Transverse colon (tissue), 4 donors: ENCODE measurements around the gene TCFL5. TPM values are rescaled to one million over a fixed set of nuclear protein-coding genes. Genes with fewer than 3 reads are reported as not detected.

ENCODE experiments used
- DNase-seq: peaks from one replicate; pipeline ENCODE4 v3.0.0-alpha.2; 2019
- H3K27ac ChIP-seq, 4 donors: fragments of 200-600 bp; sonication (generic); 2 replicates each; pipeline ENCODE4 v1.5.1; 2016 to 2018; ENCODE audit warnings: inconsistent platforms in 4 of 4
- H3K27me3 ChIP-seq: fragments of 200-600 bp; sonication (generic); 2 replicates; pipeline ENCODE4 v1.5.1; 2017; ENCODE audit warnings: inconsistent platforms
- H3K36me3 ChIP-seq, 4 donors: fragments of 200-600 bp; sonication (generic); 2 replicates each; pipeline ENCODE4 v1.5.1; 2017 to 2019; ENCODE audit warnings: inconsistent platforms in 4 of 4
- H3K4me1 ChIP-seq, 4 donors: fragments of 200-600 bp; sonication (generic); 2 replicates each; pipeline ENCODE4 v1.5.1; 2017 to 2020; ENCODE audit warnings: inconsistent platforms in 4 of 4
- H3K4me3 ChIP-seq, 4 donors: fragments of 200-600 bp; sonication (generic); 1 replicate in 1 of 4; 2 replicates in 3 of 4; pipeline versions ENCODE4 v1.5.1 to v1.6.1; 2017 to 2019; ENCODE audit warnings: inconsistent platforms in 4 of 4
- H3K9me3 ChIP-seq, 2 donors: fragments of 200-600 bp; sonication (generic); 2 replicates each; pipeline ENCODE4 v1.5.1; 2017 to 2019; ENCODE audit warnings: inconsistent platforms in 2 of 2
- EP300 ChIP-seq: sonication (generic); formaldehyde crosslinking; IDR thresholded peaks from one replicate; pipeline ENCODE4 v1.6.1; 2017; ENCODE audit warnings: antibody characterized with exemption, low read depth
- POLR2A ChIP-seq: fragments of 450-650 bp; IDR thresholded peaks from one replicate; pipeline ENCODE4 v1.6.1; 2016; ENCODE audit warnings: antibody characterized with exemption, mild to moderate bottlenecking, moderate library complexity
- POLR2AphosphoS5 ChIP-seq, 3 donors: sonication (generic); formaldehyde crosslinking; IDR thresholded peaks; one replicate each; pipeline ENCODE4 v1.6.1; 2016; ENCODE audit warnings: antibody characterized with exemption in 3 of 3
- WGBS, 2 donors: methylation state at CpG; one replicate each; pipeline ENCODE4 v1.1.5; 2018; ENCODE audit warnings: low coverage in 1 of 2; 5-methylcytosine and 5-hydroxymethylcytosine counted together
- in situ Hi-C, 4 donors: fragments of 200-750 bp; cut with MboI; loops; one replicate each; pipeline versions ENCODE4 v1.15.0 to v1.15.1; 2017; ENCODE audit warnings: low sequenced_read_pairs in 3 of 4, low pct_ligation_motif_present in 1 of 4, low pct_unique_long_range_greater_than_20kb in 1 of 4
- intact Hi-C: fragments of 100-400 bp; cut with DNase I; formaldehyde crosslinking; loops from one replicate; pipeline ENCODE4 v1.15.1; 2023; ENCODE audit warnings: low total_unique reads
- total RNA-seq, 4 donors: library from RNA; depleted of rRNA; stranded (reverse); fragments of >200 nt; gene quantifications; one replicate each; pipeline ENCODE4 v1.1.0, GENCODE V29; 2016
- TF ChIP-seq, protein P1 (sequence below), 5 experiments: fragments of 200-600 bp in 3 of 5; fragments of 450-650 bp in 2 of 5; sonication (generic) in 3 of 5; IDR thresholded peaks; 1 replicate in 2 of 5; 2 replicates in 3 of 5; pipeline ENCODE4 v1.5.1; 2016 to 2017; ENCODE audit warnings: antibody characterized with exemption in 5 of 5, inconsistent platforms in 3 of 5, mild to moderate bottlenecking in 2 of 5, moderate library complexity in 1 of 5

The TCFL5 gene
- total RNA-seq, 4 donors from 2014 or later, result 5.2 to 19.9 (median 5.9) TPM

GRCh38 chr20:62813588-62813987 is 48.0 kb downstream of the TCFL5 start:
- in situ Hi-C loops, result no loop called here
- Histone ChIP-seq H3K36me3 (peaks cover 0 to 38% (median 17%) of the 10 kb centered on the region in 4 donors), H3K4me3 (no peak overlapping the region), H3K4me1 (peaks cover 11 to 32% (median 22%) of the 10 kb centered on the region in 4 donors), H3K27ac (no peak overlapping the region), H3K27me3 (peaks cover 45% of the 10 kb centered on the region), H3K9me3 (no peaks in the 10 kb centered on the region)
- intact Hi-C loops, result no loop called here
- WGBS, 2 donors, result 98% methylated on average over 4 of the region's 13 CpGs; no CpG with 5 or more reads in 1 of the 2 donors
- TF ChIP-seq POLR2A (no peak), POLR2AphosphoS5 (IDR thresholded peaks at IDR 0.05) (no peak)
- TF ChIP-seq, protein P1, sequence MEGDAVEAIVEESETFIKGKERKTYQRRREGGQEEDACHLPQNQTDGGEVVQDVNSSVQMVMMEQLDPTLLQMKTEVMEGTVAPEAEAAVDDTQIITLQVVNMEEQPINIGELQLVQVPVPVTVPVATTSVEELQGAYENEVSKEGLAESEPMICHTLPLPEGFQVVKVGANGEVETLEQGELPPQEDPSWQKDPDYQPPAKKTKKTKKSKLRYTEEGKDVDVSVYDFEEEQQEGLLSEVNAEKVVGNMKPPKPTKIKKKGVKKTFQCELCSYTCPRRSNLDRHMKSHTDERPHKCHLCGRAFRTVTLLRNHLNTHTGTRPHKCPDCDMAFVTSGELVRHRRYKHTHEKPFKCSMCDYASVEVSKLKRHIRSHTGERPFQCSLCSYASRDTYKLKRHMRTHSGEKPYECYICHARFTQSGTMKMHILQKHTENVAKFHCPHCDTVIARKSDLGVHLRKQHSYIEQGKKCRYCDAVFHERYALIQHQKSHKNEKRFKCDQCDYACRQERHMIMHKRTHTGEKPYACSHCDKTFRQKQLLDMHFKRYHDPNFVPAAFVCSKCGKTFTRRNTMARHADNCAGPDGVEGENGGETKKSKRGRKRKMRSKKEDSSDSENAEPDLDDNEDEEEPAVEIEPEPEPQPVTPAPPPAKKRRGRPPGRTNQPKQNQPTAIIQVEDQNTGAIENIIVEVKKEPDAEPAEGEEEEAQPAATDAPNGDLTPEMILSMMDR (IDR thresholded peaks at IDR 0.05), result no peak
- DNase-seq, result no peak

GRCh38 chr20:62812907-62813200 is 48.8 kb downstream of the TCFL5 start:
- TF ChIP-seq POLR2A, result no peak
- no peak for TF ChIP-seq POLR2AphosphoS5 (IDR thresholded peaks at IDR 0.05)
- no peak for TF ChIP-seq EP300
- TF ChIP-seq, protein P1 (IDR thresholded peaks at IDR 0.05), result no peak
- peaks cover 7 to 31% (median 20%) of the 10 kb centered on the region in 4 donors for H3K4me1 ChIP-seq
- H3K36me3 ChIP-seq, result peaks cover 0 to 38% (median 17%) of the 10 kb centered on the region in 4 donors
- intact Hi-C loops, result no loop called here
- 93% methylated on average over 6 of the region's 11 CpGs; no CpG with 5 or more reads in 1 of the 2 donors for WGBS, 2 donors
- peaks cover 38% of the 10 kb centered on the region for H3K27me3 ChIP-seq
- no peak for DNase-seq
- H3K9me3 ChIP-seq, result no peaks in the 10 kb centered on the region
- in situ Hi-C loops, result no loop called here
- no peak overlapping the region for H3K27ac ChIP-seq
- no peak overlapping the region for H3K4me3 ChIP-seq

DNA sequence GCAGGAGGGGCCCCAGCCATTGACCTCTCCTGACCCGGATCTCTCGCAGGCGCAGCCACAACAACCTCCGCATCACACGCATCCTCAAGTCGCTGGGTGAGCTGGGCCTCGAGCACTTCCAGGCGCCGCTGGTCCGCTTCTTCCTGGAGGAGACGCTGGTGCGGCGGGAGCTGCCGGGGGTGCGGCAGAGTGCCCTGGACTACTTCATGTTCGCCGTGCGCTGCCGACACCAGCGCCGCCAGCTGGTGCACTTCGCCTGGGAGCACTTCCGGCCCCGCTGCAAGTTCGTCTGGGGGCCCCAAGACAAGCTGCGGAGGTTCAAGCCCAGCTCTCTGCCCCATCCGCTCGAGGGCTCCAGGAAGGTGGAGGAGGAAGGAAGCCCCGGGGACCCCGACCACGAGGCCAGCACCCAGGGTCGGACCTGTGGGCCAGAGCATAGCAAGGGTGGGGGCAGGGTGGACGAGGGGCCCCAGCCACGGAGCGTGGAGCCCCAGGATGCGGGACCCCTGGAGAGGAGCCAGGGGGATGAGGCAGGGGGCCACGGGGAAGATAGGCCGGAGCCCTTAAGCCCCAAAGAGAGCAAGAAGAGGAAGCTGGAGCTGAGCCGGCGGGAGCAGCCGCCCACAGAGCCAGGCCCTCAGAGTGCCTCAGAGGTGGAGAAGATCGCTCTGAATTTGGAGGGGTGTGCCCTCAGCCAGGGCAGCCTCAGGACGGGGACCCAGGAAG is 49.3 kb downstream of the TCFL5 start:
- 87% methylated on average over 43 of the region's 43 CpGs; no CpG with 5 or more reads in 1 of the 2 donors for WGBS, 2 donors

GRCh38 chr20:62811720-62812119 is 49.9 kb downstream of the TCFL5 start:
- Histone ChIP-seq H3K36me3 (peaks cover 0 to 38% (median 17%) of the 10 kb centered on the region in 4 donors), H3K27ac (no peak overlapping the region), H3K9me3 (no peaks in the 10 kb centered on the region), H3K4me1 (peaks cover 11 to 29% (median 20%) of the 10 kb centered on the region in 4 donors), H3K27me3 (peaks cover 26% of the 10 kb centered on the region), H3K4me3 (no peak overlapping the region)
- TF ChIP-seq POLR2AphosphoS5 (IDR thresholded peaks at IDR 0.05) (no peak), POLR2A (no peak), EP300 (no peak)
- TF ChIP-seq, protein P1 (IDR thresholded peaks at IDR 0.05), result no peak
- intact Hi-C loops, result no loop called here
- WGBS, 2 donors, result 92% methylated on average over 10 of the region's 10 CpGs; no CpG with 5 or more reads in 1 of the 2 donors
- no peak for DNase-seq
- in situ Hi-C loops, result no loop called here

More for the DNA sequence above, 49.3 kb downstream of the TCFL5 start:
- in situ Hi-C loops, result no loop called here
- no peak overlapping the region for H3K27ac ChIP-seq
- no peak overlapping the region for H3K4me3 ChIP-seq
- no peaks in the 10 kb centered on the region for H3K9me3 ChIP-seq
- no peak for TF ChIP-seq POLR2AphosphoS5 (IDR thresholded peaks at IDR 0.05)
- no peak for TF ChIP-seq POLR2A
- TF ChIP-seq, protein P1 (IDR thresholded peaks at IDR 0.05), result no peak
- no peak for TF ChIP-seq EP300
- intact Hi-C loops, result no loop called here
- peaks cover 0 to 38% (median 17%) of the 10 kb centered on the region in 4 donors for H3K36me3 ChIP-seq
- DNase-seq, result no peak
- H3K27me3 ChIP-seq, result peaks cover 33% of the 10 kb centered on the region
- H3K4me1 ChIP-seq, result peaks cover 7 to 30% (median 18%) of the 10 kb centered on the region in 4 donors
